ENCODE measurements around the gene MIS12. TPM values are rescaled to one million over a fixed set of nuclear protein-coding genes. Genes with fewer than 3 reads are reported as not detected.

MIS12 gene
- total RNA-seq, 1 donor from 2014 or later: 53.7 TPM

- Histone ChIP-seq H3K27me3 (no peaks in the 10 kb centered on the region), H3K4me3 (no peak overlapping the region), H3K27ac (no peak overlapping the region), H2AFZ (replicated peaks) (no peak overlapping the region), H3K4me2 (no peak overlapping the region), H3K36me3 (no peaks in the 10 kb centered on the region), H3K9me3 (ENCODE audit: low read depth) (no peaks in the 10 kb centered on the region), H3K9ac (no peak overlapping the region), H3F3A (ENCODE audit: low read depth) (peaks cover 11% of the 10 kb centered on the region), H4K20me1 (ENCODE audit: low read depth) (peaks cover 22% of the 10 kb centered on the region), H3K4me1 (peaks cover 12% of the 10 kb centered on the region), H3K79me2 (ENCODE audit: low read depth) (peaks cover 70% of the 10 kb centered on the region)
- Mint-ChIP-seq H3K27ac (peak overlapping the region; percentile 24), H3K4me1 (peaks cover 21% of the 10 kb centered on the region), H3K27me3 (ENCODE audit: insufficient read depth, low read depth) (peaks cover 6% of the 10 kb centered on the region), H3K4me3 (no peak overlapping the region), H3K9me3 (no peaks in the 10 kb centered on the region), H3K36me3 (peaks cover 4% of the 10 kb centered on the region)
- TF ChIP-seq EZH2 (IDR thresholded peaks at IDR 0.05) (no peak), CTCF (IDR thresholded peaks at IDR 0.05) (no peak), EZH2phosphoT487 (IDR thresholded peaks at IDR 0.05) (no peak)
- DNase-seq (ENCODE audit: low spot score): no peak
Observed at GRCh38 chr17:5464717-5465507, 21.5 kb upstream of the MIS12 start.

- Histone ChIP-seq H3K4me1 (peaks cover 12% of the 10 kb centered on the region), H3K36me3 (no peaks in the 10 kb centered on the region), H3K79me2 (ENCODE audit: low read depth) (peaks cover 70% of the 10 kb centered on the region), H3K4me2 (peak overlapping the region; percentile 81), H4K20me1 (ENCODE audit: low read depth) (peaks cover 22% of the 10 kb centered on the region), H3K4me3 (peak overlapping the region; percentile 88), H3K27me3 (no peaks in the 10 kb centered on the region), H2AFZ (replicated peaks) (no peak overlapping the region), H3F3A (ENCODE audit: low read depth) (peaks cover 23% of the 10 kb centered on the region), H3K9ac (peak overlapping the region; percentile 56), H3K9me3 (ENCODE audit: low read depth) (no peaks in the 10 kb centered on the region), H3K27ac (no peak overlapping the region)
- peaks cover 6% of the 10 kb centered on the region for H3K27me3 Mint-ChIP-seq (ENCODE audit: insufficient read depth, low read depth)
- no peaks in the 10 kb centered on the region for H3K36me3 Mint-ChIP-seq
- DNase-seq (ENCODE audit: low spot score): no peak
- no peak overlapping the region for H3K27ac Mint-ChIP-seq
- H3K4me3 Mint-ChIP-seq: peak overlapping the region; percentile 91
- TF ChIP-seq EZH2 (IDR thresholded peaks at IDR 0.05) (no peak), EZH2phosphoT487 (IDR thresholded peaks at IDR 0.05) (no peak), CTCF (IDR thresholded peaks at IDR 0.05) (no peak)
- peaks cover 21% of the 10 kb centered on the region for H3K4me1 Mint-ChIP-seq
- no peaks in the 10 kb centered on the region for H3K9me3 Mint-ChIP-seq
Observed at GRCh38 chr17:5466295-5466694, 20.1 kb upstream of the MIS12 start.

- DNase-seq (ENCODE audit: low spot score): peak; percentile 11
- Histone ChIP-seq H3K36me3 (no peaks in the 10 kb centered on the region), H4K20me1 (ENCODE audit: low read depth) (peaks cover 22% of the 10 kb centered on the region), H2AFZ (replicated peaks) (no peak overlapping the region), H3K79me2 (ENCODE audit: low read depth) (peaks cover 62% of the 10 kb centered on the region), H3K9me3 (ENCODE audit: low read depth) (no peaks in the 10 kb centered on the region), H3K4me3 (peak overlapping the region; percentile 88), H3K4me2 (peak overlapping the region; percentile 81), H3F3A (ENCODE audit: low read depth) (peaks cover 29% of the 10 kb centered on the region), H3K9ac (peak overlapping the region; percentile 56), H3K27ac (no peak overlapping the region), H3K27me3 (no peaks in the 10 kb centered on the region), H3K4me1 (peaks cover 12% of the 10 kb centered on the region)
- no peaks in the 10 kb centered on the region for H3K9me3 Mint-ChIP-seq
- H3K4me3 Mint-ChIP-seq: peak overlapping the region; percentile 91
- H3K36me3 Mint-ChIP-seq: no peaks in the 10 kb centered on the region
- TF ChIP-seq CTCF (IDR thresholded peaks at IDR 0.05) (no peak), EZH2phosphoT487 (IDR thresholded peaks at IDR 0.05) (no peak), EZH2 (IDR thresholded peaks at IDR 0.05) (no peak)
- H3K4me1 Mint-ChIP-seq: peaks cover 21% of the 10 kb centered on the region
- H3K27ac Mint-ChIP-seq: peak overlapping the region; percentile 2
- H3K27me3 Mint-ChIP-seq (ENCODE audit: insufficient read depth, low read depth): peaks cover 6% of the 10 kb centered on the region
Observed at GRCh38 chr17:5467416-5467815, 18.9 kb upstream of the MIS12 start.
